Tibial nerve (tissue), 3 donors: Measurements from ENCODE around the gene SLC45A2.

Experiments used
- CTCF ChIP-seq, 5 experiments: fragments of 200-600 bp in 3 of 5; fragments of 450-650 bp in 2 of 5; sonication (generic) in 3 of 5; IDR thresholded peaks; one replicate each; pipeline ENCODE4 v1.5.1; 2016 to 2019; ENCODE audit warnings: antibody characterized with exemption in 5 of 5, mild to moderate bottlenecking in 3 of 5, moderate library complexity in 2 of 5
- POLR2A ChIP-seq, 2 donors: fragments of 450-650 bp; IDR thresholded peaks; one replicate each; pipeline ENCODE4 v1.6.1; 2017; ENCODE audit warnings: antibody characterized with exemption in 2 of 2, mild to moderate bottlenecking in 2 of 2, moderate library complexity in 2 of 2

- TF ChIP-seq CTCF (IDR thresholded peaks at IDR 0.05) (no peak), POLR2A (IDR thresholded peaks at IDR 0.05) (no peak)
Observed at GRCh38 chr5:33978306-33978705, 6.2 kb downstream of the SLC45A2 start.
